Measurements from ENCODE around the gene RCVRN.

Gene RCVRN

DNA sequence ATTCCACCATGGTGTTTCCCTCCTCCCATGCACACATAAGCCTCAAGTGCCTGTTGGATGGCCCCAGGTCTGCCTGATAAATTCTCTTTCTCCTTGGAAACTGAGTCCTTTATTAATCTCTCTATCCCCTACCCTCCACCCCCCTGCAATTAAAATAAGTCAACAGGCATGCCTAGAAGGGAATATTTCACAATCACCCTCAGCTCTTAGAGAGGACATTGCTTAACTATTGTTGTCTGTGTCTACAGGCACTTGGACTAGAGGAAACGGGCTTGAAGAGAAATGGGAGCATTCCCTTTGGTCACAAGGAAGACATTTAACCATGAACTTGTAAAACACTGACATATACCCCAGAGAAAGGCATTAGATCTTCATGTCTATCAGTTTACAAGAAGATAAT is 39.5 kb downstream of the RCVRN start:
- no peaks in the 10 kb centered on the region for H3K36me3 ChIP-seq (ENCODE audit: control insufficient read depth, insufficient read depth, low read length)
- no peak overlapping the region for H3K9ac ChIP-seq (ENCODE audit: low read depth, low read length)
- H3K27me3 ChIP-seq (ENCODE audit: control insufficient read depth, insufficient read depth, low read length): no peaks in the 10 kb centered on the region
- H3K9me3 ChIP-seq (ENCODE audit: control insufficient read depth, insufficient read depth, low read length): no peaks in the 10 kb centered on the region
- H3K4me3 ChIP-seq (ENCODE audit: low read depth, low read length): no peak overlapping the region
- no peaks in the 10 kb centered on the region for H3K4me1 ChIP-seq (ENCODE audit: control insufficient read depth, insufficient read depth, low read length)

DNA sequence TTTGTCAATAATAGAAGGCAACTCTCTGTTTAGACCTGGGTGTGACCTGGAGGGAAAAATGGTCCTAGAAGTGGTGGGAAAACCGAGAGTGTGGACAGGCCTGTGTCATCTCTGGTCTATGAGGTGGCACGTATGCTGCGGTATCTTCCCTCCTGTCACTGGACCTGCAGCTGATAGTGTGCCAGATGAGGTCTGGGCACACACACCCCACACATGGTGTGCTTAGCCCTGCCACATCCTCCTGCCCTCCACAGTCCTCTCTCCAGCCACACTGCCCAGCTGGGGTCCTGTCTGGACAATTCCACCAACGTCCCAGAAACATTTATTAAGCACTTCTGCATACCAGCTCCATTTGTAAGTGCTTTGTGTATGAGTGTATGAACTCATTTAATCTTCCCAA is 42.1 kb downstream of the RCVRN start:
- Histone ChIP-seq H3K36me3 (ENCODE audit: control insufficient read depth, insufficient read depth, low read length) (no peaks in the 10 kb centered on the region), H3K9ac (ENCODE audit: low read depth, low read length) (no peak overlapping the region), H3K4me1 (ENCODE audit: control insufficient read depth, insufficient read depth, low read length) (no peaks in the 10 kb centered on the region), H3K9me3 (ENCODE audit: control insufficient read depth, insufficient read depth, low read length) (no peaks in the 10 kb centered on the region), H3K4me3 (ENCODE audit: low read depth, low read length) (no peak overlapping the region), H3K27me3 (ENCODE audit: control insufficient read depth, insufficient read depth, low read length) (no peaks in the 10 kb centered on the region)

DNA sequence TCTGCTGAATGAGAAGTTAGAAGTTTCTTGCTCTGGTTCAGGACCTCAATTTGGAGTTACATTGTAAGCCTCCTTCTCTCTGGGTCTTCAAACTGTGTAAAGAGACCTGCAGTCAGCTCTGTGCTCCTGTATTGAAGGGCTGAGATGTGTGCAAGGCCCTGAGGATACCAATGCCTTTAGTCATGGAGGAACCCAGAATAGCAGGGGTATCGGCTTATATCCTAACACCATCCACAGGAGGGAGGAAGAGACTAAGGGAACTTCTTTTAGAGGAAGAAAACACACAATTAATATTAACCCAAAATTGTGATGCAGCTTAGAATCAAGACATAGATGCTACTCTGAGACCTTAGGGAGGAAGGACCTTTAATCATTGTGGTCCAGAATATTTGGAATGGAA is 42.9 kb downstream of the RCVRN start:
- Histone ChIP-seq H3K36me3 (ENCODE audit: control insufficient read depth, insufficient read depth, low read length) (no peaks in the 10 kb centered on the region), H3K27me3 (ENCODE audit: control insufficient read depth, insufficient read depth, low read length) (no peaks in the 10 kb centered on the region), H3K9me3 (ENCODE audit: control insufficient read depth, insufficient read depth, low read length) (no peaks in the 10 kb centered on the region), H3K9ac (ENCODE audit: low read depth, low read length) (no peak overlapping the region), H3K4me1 (ENCODE audit: control insufficient read depth, insufficient read depth, low read length) (no peaks in the 10 kb centered on the region), H3K4me3 (ENCODE audit: low read depth, low read length) (no peak overlapping the region)

DNA sequence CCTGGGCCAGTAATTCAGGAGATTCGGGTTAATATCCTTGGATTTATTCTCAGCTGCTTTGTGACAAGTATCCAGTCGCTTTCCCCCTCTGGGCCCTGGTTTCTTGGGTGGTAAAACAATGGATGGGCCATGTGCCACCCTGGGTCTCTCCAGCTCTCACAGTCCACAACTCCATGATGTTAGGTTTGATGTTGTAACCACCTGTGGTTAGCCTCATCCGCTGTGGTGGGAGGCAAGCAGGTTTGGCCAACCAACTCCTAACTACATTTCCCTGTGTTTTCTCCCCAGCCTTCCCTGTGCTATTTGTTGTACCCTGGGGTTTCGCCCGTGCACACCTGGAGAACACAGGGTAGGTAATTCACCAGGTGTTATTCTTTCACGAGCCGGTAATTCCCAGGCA is 44.2 kb downstream of the RCVRN start:
- Histone ChIP-seq H3K9ac (ENCODE audit: low read depth, low read length) (no peak overlapping the region), H3K4me3 (ENCODE audit: low read depth, low read length) (no peak overlapping the region)

DNA sequence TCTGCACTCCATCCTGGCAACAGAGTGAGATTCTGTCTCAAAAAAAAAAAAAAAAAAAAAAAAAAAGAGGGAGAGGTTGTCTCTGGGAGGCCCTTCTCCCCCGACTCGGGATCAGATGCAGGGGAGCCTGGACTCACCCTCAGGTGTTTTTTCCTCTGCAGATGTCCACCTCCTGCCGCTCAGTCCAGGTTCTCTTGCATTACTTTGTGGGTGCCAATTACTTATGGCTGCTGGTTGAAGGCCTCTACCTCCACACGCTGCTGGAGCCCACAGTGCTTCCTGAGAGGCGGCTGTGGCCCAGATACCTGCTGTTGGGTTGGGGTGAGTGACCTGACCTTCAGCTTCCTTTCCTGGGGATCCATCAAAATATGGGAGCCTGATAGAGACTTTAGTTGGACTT is 45.3 kb downstream of the RCVRN start:
- no peaks in the 10 kb centered on the region for H3K4me1 ChIP-seq (ENCODE audit: control insufficient read depth, insufficient read depth, low read length)
- no peak overlapping the region for H3K4me3 ChIP-seq (ENCODE audit: low read depth, low read length)
- no peaks in the 10 kb centered on the region for H3K36me3 ChIP-seq (ENCODE audit: control insufficient read depth, insufficient read depth, low read length)
- H3K9me3 ChIP-seq (ENCODE audit: control insufficient read depth, insufficient read depth, low read length): no peaks in the 10 kb centered on the region
- H3K27me3 ChIP-seq (ENCODE audit: control insufficient read depth, insufficient read depth, low read length): no peaks in the 10 kb centered on the region
- no peak overlapping the region for H3K9ac ChIP-seq (ENCODE audit: low read depth, low read length)

More for the DNA sequence above, 44.2 kb downstream of the RCVRN start:
- H3K36me3 ChIP-seq (ENCODE audit: control insufficient read depth, insufficient read depth, low read length): no peaks in the 10 kb centered on the region
- no peaks in the 10 kb centered on the region for H3K9me3 ChIP-seq (ENCODE audit: control insufficient read depth, insufficient read depth, low read length)
- H3K27me3 ChIP-seq (ENCODE audit: control insufficient read depth, insufficient read depth, low read length): no peaks in the 10 kb centered on the region
- H3K4me1 ChIP-seq (ENCODE audit: control insufficient read depth, insufficient read depth, low read length): no peaks in the 10 kb centered on the region

DNA sequence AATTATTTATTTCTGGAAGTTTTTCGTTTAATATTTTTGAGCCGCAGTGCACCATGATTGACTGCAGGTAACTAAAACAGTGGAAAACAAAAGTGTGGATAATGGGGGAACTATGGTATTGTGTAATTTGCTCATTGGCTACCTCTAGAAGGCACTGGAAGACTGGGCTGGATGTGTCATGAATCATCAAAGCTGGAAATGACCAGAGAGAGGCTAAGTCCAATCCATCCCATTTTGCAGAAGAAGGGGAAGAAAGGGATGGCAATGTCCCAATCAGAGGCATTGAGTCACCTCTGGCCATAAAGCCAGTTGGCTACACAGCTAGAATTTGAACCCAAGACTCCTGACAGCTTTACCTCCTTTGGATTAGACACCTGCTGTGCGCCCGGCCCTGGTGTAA is 50.0 kb downstream of the RCVRN start:
- Histone ChIP-seq H3K36me3 (ENCODE audit: control insufficient read depth, insufficient read depth, low read length) (no peaks in the 10 kb centered on the region), H3K9ac (ENCODE audit: low read depth, low read length) (no peak overlapping the region), H3K27me3 (ENCODE audit: control insufficient read depth, insufficient read depth, low read length) (no peaks in the 10 kb centered on the region), H3K9me3 (ENCODE audit: control insufficient read depth, insufficient read depth, low read length) (no peaks in the 10 kb centered on the region), H3K4me3 (ENCODE audit: low read depth, low read length) (no peak overlapping the region), H3K4me1 (ENCODE audit: control insufficient read depth, insufficient read depth, low read length) (no peaks in the 10 kb centered on the region)

DNA sequence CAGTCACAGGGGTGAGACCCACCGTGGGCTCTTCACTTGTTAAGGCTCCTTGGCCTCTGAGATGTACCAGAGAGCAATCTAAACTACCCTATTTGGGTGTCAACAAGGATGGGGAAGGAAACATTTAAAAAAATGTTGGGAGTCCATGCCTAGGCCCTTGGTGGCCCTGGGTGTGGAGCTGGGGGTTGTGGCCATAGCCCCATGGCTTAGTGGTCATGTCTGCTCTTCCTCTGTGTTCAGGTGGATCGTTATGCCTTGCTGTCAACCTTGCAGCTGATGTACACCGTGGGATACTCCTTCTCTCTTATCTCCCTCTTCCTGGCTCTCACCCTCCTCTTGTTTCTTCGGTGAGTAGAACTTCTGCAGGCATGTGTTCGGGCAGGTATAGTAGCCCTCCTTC is 50.8 kb downstream of the RCVRN start:
- H3K4me3 ChIP-seq (ENCODE audit: low read depth, low read length): no peak overlapping the region
- no peaks in the 10 kb centered on the region for H3K36me3 ChIP-seq (ENCODE audit: control insufficient read depth, insufficient read depth, low read length)
- H3K9me3 ChIP-seq (ENCODE audit: control insufficient read depth, insufficient read depth, low read length): no peaks in the 10 kb centered on the region
- H3K9ac ChIP-seq (ENCODE audit: low read depth, low read length): no peak overlapping the region
- H3K27me3 ChIP-seq (ENCODE audit: control insufficient read depth, insufficient read depth, low read length): no peaks in the 10 kb centered on the region
- H3K4me1 ChIP-seq (ENCODE audit: control insufficient read depth, insufficient read depth, low read length): no peaks in the 10 kb centered on the region

DNA sequence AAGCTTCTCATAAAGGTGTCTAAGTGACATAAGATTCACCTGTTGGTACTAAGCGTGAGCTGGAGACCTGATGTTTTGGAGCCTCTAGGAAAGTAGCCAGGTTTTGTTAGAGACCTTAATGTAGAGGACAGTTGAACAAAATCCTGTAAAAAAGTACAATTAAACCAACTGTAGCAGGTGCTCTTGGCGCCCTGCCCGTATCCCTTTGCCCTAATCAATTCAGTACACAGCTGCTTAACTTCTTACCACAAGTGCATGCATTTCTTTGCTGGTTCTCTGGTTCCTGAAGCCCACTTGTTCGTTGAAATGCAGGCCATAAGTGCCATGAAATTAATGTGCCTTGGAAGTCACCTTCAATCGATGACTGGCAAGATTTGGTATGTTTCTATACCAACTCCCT is 54.9 kb downstream of the RCVRN start:
- H3K9me3 ChIP-seq (ENCODE audit: control insufficient read depth, insufficient read depth, low read length): no peaks in the 10 kb centered on the region
- no peak overlapping the region for H3K9ac ChIP-seq (ENCODE audit: low read depth, low read length)
- no peak overlapping the region for H3K4me3 ChIP-seq (ENCODE audit: low read depth, low read length)
- no peaks in the 10 kb centered on the region for H3K36me3 ChIP-seq (ENCODE audit: control insufficient read depth, insufficient read depth, low read length)
- no peaks in the 10 kb centered on the region for H3K4me1 ChIP-seq (ENCODE audit: control insufficient read depth, insufficient read depth, low read length)
- no peaks in the 10 kb centered on the region for H3K27me3 ChIP-seq (ENCODE audit: control insufficient read depth, insufficient read depth, low read length)

Data from iPS-15b (cell line).